ENCODE results near the gene TXLNA.

DNA sequence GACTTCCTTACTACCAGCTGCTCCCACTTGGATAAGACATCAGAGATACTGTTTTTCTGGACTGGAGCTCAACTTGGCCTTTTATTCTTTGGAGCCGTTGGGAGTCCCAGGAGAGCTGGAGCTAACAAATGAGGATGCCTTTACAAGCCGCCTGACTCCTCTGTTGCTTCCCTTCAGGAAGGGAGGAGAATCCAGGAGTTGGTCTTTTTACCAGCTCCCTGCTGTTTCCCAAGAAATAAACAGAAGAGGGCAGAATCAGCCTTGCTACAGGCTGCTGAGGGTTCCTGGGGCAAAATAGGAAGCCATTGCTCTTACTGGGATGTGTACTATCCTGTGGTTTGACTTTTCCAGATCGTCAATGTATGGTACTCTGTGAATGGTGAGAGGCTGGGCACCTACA, 44.2 kb downstream of the TXLNA start:
- TF ChIP-seq, protein P1, sequence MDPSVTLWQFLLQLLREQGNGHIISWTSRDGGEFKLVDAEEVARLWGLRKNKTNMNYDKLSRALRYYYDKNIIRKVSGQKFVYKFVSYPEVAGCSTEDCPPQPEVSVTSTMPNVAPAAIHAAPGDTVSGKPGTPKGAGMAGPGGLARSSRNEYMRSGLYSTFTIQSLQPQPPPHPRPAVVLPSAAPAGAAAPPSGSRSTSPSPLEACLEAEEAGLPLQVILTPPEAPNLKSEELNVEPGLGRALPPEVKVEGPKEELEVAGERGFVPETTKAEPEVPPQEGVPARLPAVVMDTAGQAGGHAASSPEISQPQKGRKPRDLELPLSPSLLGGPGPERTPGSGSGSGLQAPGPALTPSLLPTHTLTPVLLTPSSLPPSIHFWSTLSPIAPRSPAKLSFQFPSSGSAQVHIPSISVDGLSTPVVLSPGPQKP (IDR thresholded peaks at IDR 0.05; ENCODE audit: low read depth, low read length) = no peak
- TF ChIP-seq, protein P2, sequence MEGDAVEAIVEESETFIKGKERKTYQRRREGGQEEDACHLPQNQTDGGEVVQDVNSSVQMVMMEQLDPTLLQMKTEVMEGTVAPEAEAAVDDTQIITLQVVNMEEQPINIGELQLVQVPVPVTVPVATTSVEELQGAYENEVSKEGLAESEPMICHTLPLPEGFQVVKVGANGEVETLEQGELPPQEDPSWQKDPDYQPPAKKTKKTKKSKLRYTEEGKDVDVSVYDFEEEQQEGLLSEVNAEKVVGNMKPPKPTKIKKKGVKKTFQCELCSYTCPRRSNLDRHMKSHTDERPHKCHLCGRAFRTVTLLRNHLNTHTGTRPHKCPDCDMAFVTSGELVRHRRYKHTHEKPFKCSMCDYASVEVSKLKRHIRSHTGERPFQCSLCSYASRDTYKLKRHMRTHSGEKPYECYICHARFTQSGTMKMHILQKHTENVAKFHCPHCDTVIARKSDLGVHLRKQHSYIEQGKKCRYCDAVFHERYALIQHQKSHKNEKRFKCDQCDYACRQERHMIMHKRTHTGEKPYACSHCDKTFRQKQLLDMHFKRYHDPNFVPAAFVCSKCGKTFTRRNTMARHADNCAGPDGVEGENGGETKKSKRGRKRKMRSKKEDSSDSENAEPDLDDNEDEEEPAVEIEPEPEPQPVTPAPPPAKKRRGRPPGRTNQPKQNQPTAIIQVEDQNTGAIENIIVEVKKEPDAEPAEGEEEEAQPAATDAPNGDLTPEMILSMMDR (IDR thresholded peaks at IDR 0.05) = no peak
- TF ChIP-seq BHLHE40 (IDR thresholded peaks at IDR 0.05; ENCODE audit: low read depth, low read length) (no peak), MYC (IDR thresholded peaks at IDR 0.05; ENCODE audit: borderline replicate concordance, low read length) (no peak), RARB (CRISPR knock-in tag; IDR thresholded peaks at IDR 0.05) (no peak)

All from A549 (cell line).